ENCODE data around the gene ZNF532.

GRCh38 chr18:58845928-58846724 is 18.6 kb upstream of the ZNF532 start:
- TF ChIP-seq, protein P1, sequence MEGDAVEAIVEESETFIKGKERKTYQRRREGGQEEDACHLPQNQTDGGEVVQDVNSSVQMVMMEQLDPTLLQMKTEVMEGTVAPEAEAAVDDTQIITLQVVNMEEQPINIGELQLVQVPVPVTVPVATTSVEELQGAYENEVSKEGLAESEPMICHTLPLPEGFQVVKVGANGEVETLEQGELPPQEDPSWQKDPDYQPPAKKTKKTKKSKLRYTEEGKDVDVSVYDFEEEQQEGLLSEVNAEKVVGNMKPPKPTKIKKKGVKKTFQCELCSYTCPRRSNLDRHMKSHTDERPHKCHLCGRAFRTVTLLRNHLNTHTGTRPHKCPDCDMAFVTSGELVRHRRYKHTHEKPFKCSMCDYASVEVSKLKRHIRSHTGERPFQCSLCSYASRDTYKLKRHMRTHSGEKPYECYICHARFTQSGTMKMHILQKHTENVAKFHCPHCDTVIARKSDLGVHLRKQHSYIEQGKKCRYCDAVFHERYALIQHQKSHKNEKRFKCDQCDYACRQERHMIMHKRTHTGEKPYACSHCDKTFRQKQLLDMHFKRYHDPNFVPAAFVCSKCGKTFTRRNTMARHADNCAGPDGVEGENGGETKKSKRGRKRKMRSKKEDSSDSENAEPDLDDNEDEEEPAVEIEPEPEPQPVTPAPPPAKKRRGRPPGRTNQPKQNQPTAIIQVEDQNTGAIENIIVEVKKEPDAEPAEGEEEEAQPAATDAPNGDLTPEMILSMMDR (IDR thresholded peaks at IDR 0.05): no peak
- TF ChIP-seq ZFX (IDR thresholded peaks at IDR 0.05; ENCODE audit: borderline replicate concordance): no peak
